Measurements from ENCODE around the gene ATP6V0D1. TPM values are rescaled to one million over a fixed set of nuclear protein-coding genes. Genes with fewer than 3 reads are reported as not detected.

ATP6V0D1 gene
- total and polyA plus RNA-seq, 2 of the 4 experiments (the other 2 are of a cell fraction): 112 to 124 TPM

DNA sequence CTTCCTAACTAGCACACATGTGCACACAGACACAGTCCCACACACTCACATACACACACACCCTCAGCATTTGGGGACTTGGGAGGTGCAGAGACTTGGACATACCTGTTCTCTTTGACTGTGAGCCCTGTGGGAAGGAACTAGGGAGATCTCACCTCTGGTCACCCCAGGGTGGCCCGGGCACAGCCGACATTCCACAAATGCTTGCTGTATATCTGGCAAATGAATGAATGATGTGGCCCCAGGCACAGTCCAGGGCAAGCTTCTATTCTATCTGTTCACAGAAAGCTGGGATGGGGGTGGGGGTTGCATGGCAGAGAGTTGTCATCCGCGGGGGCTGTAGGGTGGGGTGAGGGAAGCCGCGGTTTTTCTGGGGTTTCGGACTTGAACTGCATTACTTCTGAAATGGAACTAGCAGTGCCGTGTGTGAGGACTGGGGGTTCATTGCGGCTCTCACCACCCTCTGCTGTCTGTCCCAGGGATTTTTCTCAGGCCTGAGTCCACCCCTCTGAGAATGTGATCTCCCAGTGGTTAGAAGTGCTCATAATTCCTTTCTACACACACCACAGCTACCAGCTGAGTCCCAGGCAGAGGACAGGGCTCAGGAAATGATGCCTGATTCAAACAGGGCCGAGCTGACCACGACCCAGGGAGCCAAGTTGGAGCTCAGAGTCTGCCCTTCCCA is 44.4 kb upstream of the ATP6V0D1 start:
- Histone ChIP-seq H3K27ac (ENCODE audit: insufficient read depth, low read length) (no peak overlapping the region), H2BK120ac (ENCODE audit: low read depth, low read length) (no peak overlapping the region), H4K5ac (ENCODE audit: low read depth, low read length) (no peak overlapping the region), H3K4ac (ENCODE audit: low read depth, low read length) (peak overlapping the region; percentile 3; the same call in 1 of the 2 replicates), H3K18ac (ENCODE audit: low read depth, low read length) (no peak overlapping the region), H2AK5ac (ENCODE audit: low read depth, low read length) (no peak overlapping the region), H3K4me2 (ENCODE audit: low read depth, low read length) (no peak overlapping the region), H3K9ac (ENCODE audit: low read depth, low read length) (no peak overlapping the region), H2BK20ac (ENCODE audit: low read depth, low read length) (no peak overlapping the region), H3K36me3 (ENCODE audit: control insufficient read depth, insufficient read depth, low read length) (no peaks in the 10 kb centered on the region), H4K91ac (ENCODE audit: insufficient read depth, low read depth, low read length) (no peak overlapping the region), H3K14ac (replicated peaks; ENCODE audit: low read depth, low read length) (no peak overlapping the region), H3K79me1 (ENCODE audit: low read depth in 1 of 2, low read length in 2 of 2) (peaks cover 7 to 10% of the 10 kb centered on the region in 2 experiments; a peak in 3 of 4 replicates), H3K56ac (ENCODE audit: extremely low read depth, insufficient read depth, low read length) (no peak overlapping the region), H2AFZ (replicated peaks; ENCODE audit: low read length, poor library complexity) (no peak overlapping the region), H3K9me1 (ENCODE audit: insufficient read depth, low read length) (no peaks in the 10 kb centered on the region), H3K9me3 (ENCODE audit: control insufficient read depth, insufficient read depth, low read length) (no peaks in the 10 kb centered on the region), H3K23ac (ENCODE audit: low read depth, low read length) (0 out of 2 replicates have a peak overlapping the region, but pooled peaks have one; percentile 7), H4K20me1 (ENCODE audit: insufficient read depth, low read length) (peaks cover 4% of the 10 kb centered on the region; the same call in 1 of the 2 replicates), H3K4me1 (ENCODE audit: control insufficient read depth, insufficient read depth, low read length) (peaks cover 5% of the 10 kb centered on the region), H3K27me3 (ENCODE audit: control insufficient read depth, insufficient read depth, low read length) (no peaks in the 10 kb centered on the region), H2BK15ac (ENCODE audit: low read depth, low read length) (0 out of 3 replicates have a peak overlapping the region, but pooled peaks have one; percentile 20), H2BK5ac (ENCODE audit: low read depth, low read length, poor library complexity, severe bottlenecking) (no peak overlapping the region), H4K8ac (ENCODE audit: low read depth in 2 of 2, low read length in 2 of 2) (no peak overlapping the region), H3K4me3 (ENCODE audit: insufficient read depth, low read depth, low read length) (no peak overlapping the region), H2AK9ac (replicated peaks; ENCODE audit: low read depth, low read length, poor library complexity) (no peak overlapping the region)
- 42% methylated on average over 2 of the region's 11 CpGs; no CpG with 5 or more reads in 1 of the 2 experiments for WGBS, 2 experiments (ENCODE audit: extremely low coverage in 2 of 2, insufficient read length in 1 of 2)
- intact Hi-C loops (cut with micrococcal nuclease) (loop anchor here (10.0 kb wide), 1 partner anchor 279 kb away; the partner anchor contains the start of genes RANBP10 and TSNAXIP1), in situ Hi-C loops (cut with MboI; ENCODE audit: low sequenced_read_pairs) (loop anchor here (10.0 to 25.0 kb wide), 2 partner anchors 139 to 412 kb away; partner anchors contain the start of genes ACD, C16orf86, CTRL and ENKD1), dilution Hi-C loops (cut with HindIII; ENCODE audit: low sequenced_read_pairs, unreplicated experiment) (no loop called here)
- POLR2A ChIA-PET (ENCODE audit: unreplicated experiment): no interaction called here
- DNase-seq (peak; percentile 37), ATAC-seq (ENCODE audit: low read depth) (no peak)
- CTCF ChIA-PET: interaction anchor here (0.8 kb wide), 1 partner anchor 31 kb away, joined by 3 read pairs; no protein-coding TSS in a partner anchor
- TF ChIP-seq, protein P1, sequence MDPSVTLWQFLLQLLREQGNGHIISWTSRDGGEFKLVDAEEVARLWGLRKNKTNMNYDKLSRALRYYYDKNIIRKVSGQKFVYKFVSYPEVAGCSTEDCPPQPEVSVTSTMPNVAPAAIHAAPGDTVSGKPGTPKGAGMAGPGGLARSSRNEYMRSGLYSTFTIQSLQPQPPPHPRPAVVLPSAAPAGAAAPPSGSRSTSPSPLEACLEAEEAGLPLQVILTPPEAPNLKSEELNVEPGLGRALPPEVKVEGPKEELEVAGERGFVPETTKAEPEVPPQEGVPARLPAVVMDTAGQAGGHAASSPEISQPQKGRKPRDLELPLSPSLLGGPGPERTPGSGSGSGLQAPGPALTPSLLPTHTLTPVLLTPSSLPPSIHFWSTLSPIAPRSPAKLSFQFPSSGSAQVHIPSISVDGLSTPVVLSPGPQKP (IDR thresholded peaks at IDR 0.05; ENCODE audit: borderline replicate concordance, low read depth, low read length): no peak
- TF ChIP-seq, protein P2, sequence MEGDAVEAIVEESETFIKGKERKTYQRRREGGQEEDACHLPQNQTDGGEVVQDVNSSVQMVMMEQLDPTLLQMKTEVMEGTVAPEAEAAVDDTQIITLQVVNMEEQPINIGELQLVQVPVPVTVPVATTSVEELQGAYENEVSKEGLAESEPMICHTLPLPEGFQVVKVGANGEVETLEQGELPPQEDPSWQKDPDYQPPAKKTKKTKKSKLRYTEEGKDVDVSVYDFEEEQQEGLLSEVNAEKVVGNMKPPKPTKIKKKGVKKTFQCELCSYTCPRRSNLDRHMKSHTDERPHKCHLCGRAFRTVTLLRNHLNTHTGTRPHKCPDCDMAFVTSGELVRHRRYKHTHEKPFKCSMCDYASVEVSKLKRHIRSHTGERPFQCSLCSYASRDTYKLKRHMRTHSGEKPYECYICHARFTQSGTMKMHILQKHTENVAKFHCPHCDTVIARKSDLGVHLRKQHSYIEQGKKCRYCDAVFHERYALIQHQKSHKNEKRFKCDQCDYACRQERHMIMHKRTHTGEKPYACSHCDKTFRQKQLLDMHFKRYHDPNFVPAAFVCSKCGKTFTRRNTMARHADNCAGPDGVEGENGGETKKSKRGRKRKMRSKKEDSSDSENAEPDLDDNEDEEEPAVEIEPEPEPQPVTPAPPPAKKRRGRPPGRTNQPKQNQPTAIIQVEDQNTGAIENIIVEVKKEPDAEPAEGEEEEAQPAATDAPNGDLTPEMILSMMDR (conservative IDR thresholded peaks at IDR 0.05; ENCODE audit: low read depth, low read length): peak; percentile 17; the same call in 1 of the 2 replicates
- BruUV-seq (replicated peaks): no TSS peak
